ENCODE data around the gene TOMM40. TPM values are rescaled to one million over a fixed set of nuclear protein-coding genes. Genes with fewer than 3 reads are reported as not detected.

TOMM40 gene
- total and polyA plus RNA-seq, 2 of the 13 experiments (the other 11 are each of a cell fraction or from before 2014, with no cell fraction given), result 72.0 to 110 TPM

DNA sequence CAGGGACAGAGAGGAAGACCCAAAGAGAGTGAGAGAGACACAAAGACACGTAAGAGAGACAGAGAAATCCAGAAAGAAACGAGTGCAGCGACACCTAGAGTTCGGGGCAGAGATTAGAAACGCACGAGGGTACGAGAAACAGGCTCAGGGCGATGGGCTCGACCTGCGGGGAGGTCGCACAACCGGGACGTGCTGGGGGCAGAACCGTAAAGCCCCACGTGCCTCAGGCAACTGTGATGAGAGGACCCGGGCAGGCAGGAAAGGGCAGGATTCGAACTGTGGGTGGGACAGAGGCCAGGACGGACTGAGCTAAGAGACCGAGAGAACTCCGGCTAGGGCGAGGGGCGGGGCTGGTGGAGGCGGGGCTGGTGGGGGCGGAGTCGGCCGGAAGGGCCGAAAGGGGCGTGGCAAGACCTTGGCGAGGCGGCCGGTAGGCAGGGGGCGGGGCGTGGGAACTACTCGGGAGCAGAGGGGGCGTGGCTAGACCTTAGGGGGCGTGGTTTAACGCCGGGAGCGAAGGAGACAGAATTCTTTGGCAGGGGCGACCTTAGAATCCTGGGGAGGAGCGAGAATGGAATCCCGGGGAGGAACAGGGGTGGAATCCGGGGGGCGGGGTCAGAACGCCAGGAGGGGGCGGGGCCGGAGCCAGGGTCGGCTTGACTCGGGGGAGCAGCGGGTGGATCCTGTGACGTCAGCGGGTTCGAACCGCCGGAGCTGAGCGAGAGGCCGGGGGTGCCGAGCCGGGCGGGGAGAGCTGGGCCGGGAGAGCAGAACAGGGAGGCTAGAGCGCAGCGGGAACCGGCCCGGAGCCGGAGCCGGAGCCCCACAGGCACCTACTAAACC lies 45.2 kb upstream of the TOMM40 start, which contains the start of gene NECTIN2 (continued):
- TF ChIP-seq, protein P1, sequence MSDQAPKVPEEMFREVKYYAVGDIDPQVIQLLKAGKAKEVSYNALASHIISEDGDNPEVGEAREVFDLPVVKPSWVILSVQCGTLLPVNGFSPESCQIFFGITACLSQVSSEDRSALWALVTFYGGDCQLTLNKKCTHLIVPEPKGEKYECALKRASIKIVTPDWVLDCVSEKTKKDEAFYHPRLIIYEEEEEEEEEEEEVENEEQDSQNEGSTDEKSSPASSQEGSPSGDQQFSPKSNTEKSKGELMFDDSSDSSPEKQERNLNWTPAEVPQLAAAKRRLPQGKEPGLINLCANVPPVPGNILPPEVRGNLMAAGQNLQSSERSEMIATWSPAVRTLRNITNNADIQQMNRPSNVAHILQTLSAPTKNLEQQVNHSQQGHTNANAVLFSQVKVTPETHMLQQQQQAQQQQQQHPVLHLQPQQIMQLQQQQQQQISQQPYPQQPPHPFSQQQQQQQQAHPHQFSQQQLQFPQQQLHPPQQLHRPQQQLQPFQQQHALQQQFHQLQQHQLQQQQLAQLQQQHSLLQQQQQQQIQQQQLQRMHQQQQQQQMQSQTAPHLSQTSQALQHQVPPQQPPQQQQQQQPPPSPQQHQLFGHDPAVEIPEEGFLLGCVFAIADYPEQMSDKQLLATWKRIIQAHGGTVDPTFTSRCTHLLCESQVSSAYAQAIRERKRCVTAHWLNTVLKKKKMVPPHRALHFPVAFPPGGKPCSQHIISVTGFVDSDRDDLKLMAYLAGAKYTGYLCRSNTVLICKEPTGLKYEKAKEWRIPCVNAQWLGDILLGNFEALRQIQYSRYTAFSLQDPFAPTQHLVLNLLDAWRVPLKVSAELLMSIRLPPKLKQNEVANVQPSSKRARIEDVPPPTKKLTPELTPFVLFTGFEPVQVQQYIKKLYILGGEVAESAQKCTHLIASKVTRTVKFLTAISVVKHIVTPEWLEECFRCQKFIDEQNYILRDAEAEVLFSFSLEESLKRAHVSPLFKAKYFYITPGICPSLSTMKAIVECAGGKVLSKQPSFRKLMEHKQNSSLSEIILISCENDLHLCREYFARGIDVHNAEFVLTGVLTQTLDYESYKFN (CRISPR knock-in tag; conservative IDR thresholded peaks at IDR 0.05), result peak; percentile 30; the same call in 1 of the 2 replicates
- TF ChIP-seq, protein P2, sequence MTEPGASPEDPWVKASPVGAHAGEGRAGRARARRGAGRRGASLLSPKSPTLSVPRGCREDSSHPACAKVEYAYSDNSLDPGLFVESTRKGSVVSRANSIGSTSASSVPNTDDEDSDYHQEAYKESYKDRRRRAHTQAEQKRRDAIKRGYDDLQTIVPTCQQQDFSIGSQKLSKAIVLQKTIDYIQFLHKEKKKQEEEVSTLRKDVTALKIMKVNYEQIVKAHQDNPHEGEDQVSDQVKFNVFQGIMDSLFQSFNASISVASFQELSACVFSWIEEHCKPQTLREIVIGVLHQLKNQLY (CRISPR knock-in tag; IDR thresholded peaks at IDR 0.05), result 0 out of 2 replicates have a peak, but pooled peaks have one; percentile 33
- TF ChIP-seq, protein P3, sequence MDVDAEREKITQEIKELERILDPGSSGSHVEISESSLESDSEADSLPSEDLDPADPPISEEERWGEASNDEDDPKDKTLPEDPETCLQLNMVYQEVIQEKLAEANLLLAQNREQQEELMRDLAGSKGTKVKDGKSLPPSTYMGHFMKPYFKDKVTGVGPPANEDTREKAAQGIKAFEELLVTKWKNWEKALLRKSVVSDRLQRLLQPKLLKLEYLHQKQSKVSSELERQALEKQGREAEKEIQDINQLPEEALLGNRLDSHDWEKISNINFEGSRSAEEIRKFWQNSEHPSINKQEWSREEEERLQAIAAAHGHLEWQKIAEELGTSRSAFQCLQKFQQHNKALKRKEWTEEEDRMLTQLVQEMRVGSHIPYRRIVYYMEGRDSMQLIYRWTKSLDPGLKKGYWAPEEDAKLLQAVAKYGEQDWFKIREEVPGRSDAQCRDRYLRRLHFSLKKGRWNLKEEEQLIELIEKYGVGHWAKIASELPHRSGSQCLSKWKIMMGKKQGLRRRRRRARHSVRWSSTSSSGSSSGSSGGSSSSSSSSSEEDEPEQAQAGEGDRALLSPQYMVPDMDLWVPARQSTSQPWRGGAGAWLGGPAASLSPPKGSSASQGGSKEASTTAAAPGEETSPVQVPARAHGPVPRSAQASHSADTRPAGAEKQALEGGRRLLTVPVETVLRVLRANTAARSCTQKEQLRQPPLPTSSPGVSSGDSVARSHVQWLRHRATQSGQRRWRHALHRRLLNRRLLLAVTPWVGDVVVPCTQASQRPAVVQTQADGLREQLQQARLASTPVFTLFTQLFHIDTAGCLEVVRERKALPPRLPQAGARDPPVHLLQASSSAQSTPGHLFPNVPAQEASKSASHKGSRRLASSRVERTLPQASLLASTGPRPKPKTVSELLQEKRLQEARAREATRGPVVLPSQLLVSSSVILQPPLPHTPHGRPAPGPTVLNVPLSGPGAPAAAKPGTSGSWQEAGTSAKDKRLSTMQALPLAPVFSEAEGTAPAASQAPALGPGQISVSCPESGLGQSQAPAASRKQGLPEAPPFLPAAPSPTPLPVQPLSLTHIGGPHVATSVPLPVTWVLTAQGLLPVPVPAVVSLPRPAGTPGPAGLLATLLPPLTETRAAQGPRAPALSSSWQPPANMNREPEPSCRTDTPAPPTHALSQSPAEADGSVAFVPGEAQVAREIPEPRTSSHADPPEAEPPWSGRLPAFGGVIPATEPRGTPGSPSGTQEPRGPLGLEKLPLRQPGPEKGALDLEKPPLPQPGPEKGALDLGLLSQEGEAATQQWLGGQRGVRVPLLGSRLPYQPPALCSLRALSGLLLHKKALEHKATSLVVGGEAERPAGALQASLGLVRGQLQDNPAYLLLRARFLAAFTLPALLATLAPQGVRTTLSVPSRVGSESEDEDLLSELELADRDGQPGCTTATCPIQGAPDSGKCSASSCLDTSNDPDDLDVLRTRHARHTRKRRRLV (CRISPR knock-in tag; IDR thresholded peaks at IDR 0.05), result 0 out of 2 replicates have a peak, but pooled peaks have one; percentile 49
- TF ChIP-seq, protein P4, sequence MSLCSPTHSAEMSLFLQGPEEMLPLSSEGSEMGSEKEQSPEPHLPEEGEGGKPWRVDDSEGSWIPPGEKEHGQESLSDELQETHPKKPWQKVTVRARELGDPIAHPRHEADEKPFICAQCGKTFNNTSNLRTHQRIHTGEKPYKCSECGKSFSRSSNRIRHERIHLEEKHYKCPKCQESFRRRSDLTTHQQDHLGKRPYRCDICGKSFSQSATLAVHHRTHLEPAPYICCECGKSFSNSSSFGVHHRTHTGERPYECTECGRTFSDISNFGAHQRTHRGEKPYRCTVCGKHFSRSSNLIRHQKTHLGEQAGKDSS (CRISPR knock-in tag; IDR thresholded peaks at IDR 0.05; ENCODE audit: borderline replicate concordance, low read depth), result 0 out of 2 replicates have a peak, but pooled peaks have one; percentile 13
- TF ChIP-seq ZNF598 (CRISPR knock-in tag; IDR thresholded peaks at IDR 0.05; ENCODE audit: borderline replicate concordance), result no peak
- peak; percentile 49 for TF ChIP-seq ZNF883 (CRISPR knock-in tag; IDR thresholded peaks at IDR 0.05; ENCODE audit: not compliant biosample characterization)
- TF ChIP-seq SAP130 (CRISPR knock-in tag; IDR thresholded peaks at IDR 0.05; ENCODE audit: low read depth), result peak; percentile 72
- peak; percentile 82; the same call in 1 of the 2 replicates for TF ChIP-seq ZSCAN22 (CRISPR knock-in tag; IDR thresholded peaks at IDR 0.05)
- TF ChIP-seq, protein P5, sequence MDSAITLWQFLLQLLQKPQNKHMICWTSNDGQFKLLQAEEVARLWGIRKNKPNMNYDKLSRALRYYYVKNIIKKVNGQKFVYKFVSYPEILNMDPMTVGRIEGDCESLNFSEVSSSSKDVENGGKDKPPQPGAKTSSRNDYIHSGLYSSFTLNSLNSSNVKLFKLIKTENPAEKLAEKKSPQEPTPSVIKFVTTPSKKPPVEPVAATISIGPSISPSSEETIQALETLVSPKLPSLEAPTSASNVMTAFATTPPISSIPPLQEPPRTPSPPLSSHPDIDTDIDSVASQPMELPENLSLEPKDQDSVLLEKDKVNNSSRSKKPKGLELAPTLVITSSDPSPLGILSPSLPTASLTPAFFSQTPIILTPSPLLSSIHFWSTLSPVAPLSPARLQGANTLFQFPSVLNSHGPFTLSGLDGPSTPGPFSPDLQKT (CRISPR knock-in tag; IDR thresholded peaks at IDR 0.05; ENCODE audit: borderline replicate concordance), result no peak
- TF ChIP-seq ZNF879 (CRISPR knock-in tag; IDR thresholded peaks at IDR 0.05), result no peak
- 0 out of 2 replicates have a peak, but pooled peaks have one; percentile 51 for TF ChIP-seq ZNF614 (CRISPR knock-in tag; IDR thresholded peaks at IDR 0.05; ENCODE audit: borderline replicate concordance)
- TF ChIP-seq, protein P6, sequence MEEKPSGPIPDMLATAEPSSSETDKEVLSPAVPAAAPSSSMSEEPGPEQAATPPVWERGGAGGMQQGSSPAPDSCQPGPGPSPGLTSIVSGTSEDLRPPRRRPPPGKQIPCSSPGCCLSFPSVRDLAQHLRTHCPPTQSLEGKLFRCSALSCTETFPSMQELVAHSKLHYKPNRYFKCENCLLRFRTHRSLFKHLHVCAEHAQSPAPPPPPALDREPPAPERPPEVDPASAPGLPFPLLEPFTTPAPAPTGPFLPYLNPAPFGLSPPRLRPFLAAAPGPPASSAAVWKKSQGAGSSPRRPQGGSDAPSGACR (CRISPR knock-in tag; IDR thresholded peaks at IDR 0.05), result no peak
- 0 out of 2 replicates have a peak, but pooled peaks have one; percentile 35 for TF ChIP-seq CHD2 (IDR thresholded peaks at IDR 0.05; ENCODE audit: low read depth, low read length)
- TF ChIP-seq, protein P7, sequence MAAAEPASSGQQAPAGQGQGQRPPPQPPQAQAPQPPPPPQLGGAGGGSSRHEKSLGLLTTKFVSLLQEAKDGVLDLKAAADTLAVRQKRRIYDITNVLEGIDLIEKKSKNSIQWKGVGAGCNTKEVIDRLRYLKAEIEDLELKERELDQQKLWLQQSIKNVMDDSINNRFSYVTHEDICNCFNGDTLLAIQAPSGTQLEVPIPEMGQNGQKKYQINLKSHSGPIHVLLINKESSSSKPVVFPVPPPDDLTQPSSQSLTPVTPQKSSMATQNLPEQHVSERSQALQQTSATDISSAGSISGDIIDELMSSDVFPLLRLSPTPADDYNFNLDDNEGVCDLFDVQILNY (CRISPR knock-in tag; conservative IDR thresholded peaks at IDR 0.05), result no peak

All from HepG2 (cell line).